HUES48 (cell line): ENCODE measurements around the gene TECPR2.
"Not testable (repeated sequence)": the region's sequence is repeated elsewhere in the genome, so short reads cannot be mapped to it uniquely, and the experiment has no call there.

Experiments
- H3K27ac ChIP-seq: one replicate; pipeline ENCODE4 v1.7.0; 2013; ENCODE audit warnings: low read depth, low read length, inconsistent platforms
- H3K27me3 ChIP-seq: 2 replicates; pipeline ENCODE4 v1.6.1; 2013; ENCODE audit warnings: mild to moderate bottlenecking, low read length; ENCODE audit not compliant: control insufficient read depth, insufficient read depth
- H3K36me3 ChIP-seq: 2 replicates; pipeline ENCODE4 v1.6.1; 2013; ENCODE audit warnings: low read length; ENCODE audit not compliant: control insufficient read depth, insufficient read depth
- H3K4me1 ChIP-seq: 2 replicates; pipeline ENCODE4 v1.6.1; 2013; ENCODE audit warnings: mild to moderate bottlenecking, low read length; ENCODE audit not compliant: control insufficient read depth, insufficient read depth
- H3K4me3 ChIP-seq: 2 replicates; pipeline ENCODE4 v1.5.1; 2013; ENCODE audit warnings: mild to moderate bottlenecking, low read depth, low read length
- H3K9ac ChIP-seq: 2 replicates; pipeline ENCODE4 v1.6.1; 2013; ENCODE audit warnings: mild to moderate bottlenecking, low read depth, low read length, moderate library complexity
- H3K9me3 ChIP-seq: 2 replicates; pipeline ENCODE4 v1.6.1; 2013; ENCODE audit warnings: low read length; ENCODE audit not compliant: control insufficient read depth, insufficient read depth

The TECPR2 gene

DNA sequence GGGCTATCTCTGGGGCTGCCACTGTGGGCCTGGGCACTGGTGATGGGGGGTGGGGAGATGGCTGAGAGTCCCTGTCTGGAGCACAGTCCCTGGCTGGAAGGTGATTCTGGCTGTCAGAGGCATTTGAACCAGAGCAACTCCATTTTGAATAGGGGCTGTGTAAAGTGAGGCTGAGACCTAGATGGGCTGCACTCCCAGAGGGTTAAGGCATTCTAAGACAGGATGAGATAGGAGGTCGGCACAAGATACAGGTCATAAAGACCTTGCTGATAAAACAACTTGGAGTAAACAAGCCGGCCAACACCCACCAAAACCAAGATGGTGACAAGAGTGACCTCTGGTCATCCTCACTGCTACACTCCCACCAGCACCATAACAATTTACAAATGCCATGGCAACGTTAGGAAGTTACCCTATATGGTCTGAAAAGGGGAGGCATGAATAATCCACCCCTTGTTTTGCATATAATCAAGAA is 188.2 kb downstream of the TECPR2 start:
- H3K27ac ChIP-seq, H3K4me3 ChIP-seq, H3K27me3 ChIP-seq, H3K9ac ChIP-seq, H3K4me1 ChIP-seq, H3K9me3 ChIP-seq, H3K36me3 ChIP-seq: not testable (repeated sequence)
